Right lobe of liver (tissue), 4 donors: ENCODE results near the gene TRMT44.

ENCODE experiments used
- CTCF ChIP-seq, 4 donors: fragments of 200-600 bp in 3 of 4; fragments of 450-650 bp in 1 of 4; IDR thresholded peaks; one replicate each; pipeline versions ENCODE4 v1.5.1 to v1.8.0; 2016 to 2022; ENCODE audit warnings: antibody characterized with exemption in 4 of 4, mild to moderate bottlenecking in 2 of 4
- POLR2A ChIP-seq: fragments of 450-650 bp; IDR thresholded peaks from one replicate; pipeline ENCODE4 v1.6.1; 2017; ENCODE audit warnings: antibody characterized with exemption, mild to moderate bottlenecking
- donor health status: DM: no; HTN: no; CAD: no.
- donor health status: DM: no; HTN: no; CAD: no.
- donor health status: DM: no; HTN: yes; CAD: no.

DNA sequence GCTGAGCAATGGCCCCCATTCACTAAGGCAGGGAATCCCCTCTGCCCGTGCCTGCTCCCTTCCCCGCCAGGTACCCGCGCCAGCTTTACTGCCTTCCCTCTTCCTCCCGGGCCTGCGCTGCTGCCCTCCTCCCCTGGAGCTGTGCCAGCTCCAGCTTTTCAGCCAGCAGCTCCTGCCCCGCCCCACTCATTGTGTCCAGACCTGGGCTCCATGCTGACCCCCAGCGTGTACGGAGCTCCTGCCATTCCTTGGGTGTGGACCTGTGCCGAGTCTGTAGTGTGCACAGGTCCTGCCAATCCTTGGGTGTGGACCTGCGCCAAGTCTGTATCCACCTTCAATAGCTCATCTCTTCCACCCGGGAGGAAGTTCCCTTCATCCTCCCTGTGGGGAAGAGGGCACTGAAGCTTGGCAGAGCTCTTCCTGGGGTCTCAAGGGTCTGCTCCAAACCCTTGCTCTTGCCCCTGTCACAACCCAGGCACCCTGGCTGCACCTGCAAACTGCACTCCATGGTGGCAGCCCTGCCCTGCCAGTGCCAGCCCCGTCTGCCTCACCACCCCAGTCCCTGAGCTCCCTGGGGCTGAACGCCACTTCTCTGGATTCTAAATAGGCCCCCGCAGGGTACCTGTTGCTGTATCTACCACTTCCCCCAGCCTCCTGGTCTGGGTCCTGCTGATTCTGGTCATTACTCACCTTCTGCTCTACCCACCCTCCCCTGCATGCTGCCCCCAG, 63.9 kb downstream of the TRMT44 start:
- no peak for TF ChIP-seq CTCF (IDR thresholded peaks at IDR 0.05)
- TF ChIP-seq POLR2A: no peak
